WTC11 (cell line): ENCODE results near the gene PDZRN4. TPM values are rescaled to one million over a fixed set of nuclear protein-coding genes. Genes with fewer than 3 reads are reported as not detected.

ENCODE experiments used
- ATAC-seq: fragments of 200-7000 bp; cut with Tn5 transposase; 2 replicates; pipeline ENCODE4 v1.10.0; 2021; ENCODE audit warnings: mild to moderate bottlenecking, moderate library complexity
- CTCF ChIA-PET: fragments of 300-600 bp; sonication (Branson Sonifier 250); formaldehyde crosslinking; loops from one replicate; lab custom pipeline; 2021; ENCODE audit warnings: antibody characterized with exemption; lab: Charles Lee
- POLR2A ChIA-PET: fragments of 350-600 bp; sonication (Branson Sonifier 250); formaldehyde crosslinking; loops from one replicate; lab custom pipeline; 2021; ENCODE audit warnings: antibody characterized with exemption; lab: Charles Lee
- DNase-seq: peaks from one replicate; pipeline ENCODE4 v3.0.0; 2021; ENCODE audit warnings: low spot score
- H3K27ac Mint-ChIP-seq: 2 replicates; pipeline ENCODE4 v1.8.0; 2021; ENCODE audit warnings: mixed read lengths
- H3K27me3 Mint-ChIP-seq: 2 replicates; pipeline ENCODE4 v1.8.0; 2021; ENCODE audit warnings: low read depth, mild to moderate bottlenecking, moderate library complexity, mixed read lengths
- H3K36me3 Mint-ChIP-seq: 2 replicates; pipeline ENCODE4 v1.8.0; 2021; ENCODE audit warnings: mixed read lengths
- H3K4me1 Mint-ChIP-seq: 2 replicates; pipeline ENCODE4 v1.8.0; 2022; ENCODE audit warnings: mixed read lengths
- H3K4me3 Mint-ChIP-seq: 2 replicates; pipeline ENCODE4 v1.8.0; 2021; ENCODE audit warnings: mild to moderate bottlenecking, moderate library complexity, mixed read lengths
- H3K9me3 Mint-ChIP-seq: 2 replicates; pipeline ENCODE4 v1.8.0; 2021; ENCODE audit warnings: mixed read lengths
- CBFB ChIP-seq: sonication (generic); formaldehyde crosslinking; IDR thresholded peaks from 2 replicates; pipeline ENCODE4 v1.8.1; 2022; ENCODE audit warnings: mild to moderate bottlenecking, low read depth, missing genetic modification reagents
- FOXP4 ChIP-seq: sonication (generic); formaldehyde crosslinking; IDR thresholded peaks from 2 replicates; pipeline ENCODE4 v1.8.0; 2022; ENCODE audit warnings: mild to moderate bottlenecking, missing genetic modification reagents
- HMGXB4 ChIP-seq: sonication (generic); formaldehyde crosslinking; IDR thresholded peaks from 2 replicates; pipeline ENCODE4 v1.8.1; 2023; ENCODE audit warnings: mild to moderate bottlenecking, moderate library complexity, missing genetic modification reagents
- JAZF1 ChIP-seq: fragments of 250-450 bp; sonication (Bioruptor Pico); IDR thresholded peaks from 2 replicates; pipeline ENCODE4 v1.9.0; 2021; ENCODE audit warnings: moderate library complexity, mild to moderate bottlenecking, inconsistent platforms
- MLX ChIP-seq: sonication (generic); formaldehyde crosslinking; IDR thresholded peaks from 2 replicates; pipeline ENCODE4 v1.8.1; 2023; ENCODE audit warnings: mild to moderate bottlenecking, missing genetic modification reagents, moderate library complexity
- NFE2L1 ChIP-seq: sonication (generic); formaldehyde crosslinking; IDR thresholded peaks from 2 replicates; pipeline ENCODE4 v1.8.1; 2023; ENCODE audit warnings: missing genetic modification reagents
- NR2C2 ChIP-seq: sonication (generic); formaldehyde crosslinking; IDR thresholded peaks from 2 replicates; pipeline ENCODE4 v1.8.0; 2022; ENCODE audit warnings: mild to moderate bottlenecking, missing genetic modification reagents
- RELA ChIP-seq: sonication (generic); formaldehyde crosslinking; IDR thresholded peaks from 2 replicates; pipeline ENCODE4 v1.8.1; 2022; ENCODE audit warnings: missing genetic modification reagents, mild to moderate bottlenecking, borderline replicate concordance
- SMAD3 ChIP-seq: sonication (generic); formaldehyde crosslinking; IDR thresholded peaks from 2 replicates; pipeline ENCODE4 v1.8.0; 2022; ENCODE audit warnings: missing genetic modification reagents, mild to moderate bottlenecking, borderline replicate concordance
- SMAD4 ChIP-seq: sonication (generic); formaldehyde crosslinking; IDR thresholded peaks from 2 replicates; pipeline ENCODE4 v1.8.0; 2022; ENCODE audit warnings: mild to moderate bottlenecking, missing genetic modification reagents
- STAT6 ChIP-seq: sonication (generic); formaldehyde crosslinking; conservative IDR thresholded peaks from 2 replicates; pipeline ENCODE4 v1.8.1; 2023; ENCODE audit warnings: mild to moderate bottlenecking, low read depth, missing genetic modification reagents, moderate library complexity
- TEAD4 ChIP-seq: sonication (generic); formaldehyde crosslinking; IDR thresholded peaks from 2 replicates; pipeline ENCODE4 v1.8.0; 2022; ENCODE audit warnings: mild to moderate bottlenecking, missing genetic modification reagents
- ZNF121 ChIP-seq: sonication (generic); formaldehyde crosslinking; IDR thresholded peaks from 2 replicates; pipeline ENCODE4 v1.8.0; 2023; ENCODE audit warnings: missing genetic modification reagents
- ZNF138 ChIP-seq: sonication (generic); formaldehyde crosslinking; conservative IDR thresholded peaks from 2 replicates; pipeline ENCODE4 v1.8.1; 2022; ENCODE audit warnings: mild to moderate bottlenecking, moderate library complexity, missing genetic modification reagents
- ZNF317 ChIP-seq: sonication (generic); formaldehyde crosslinking; IDR thresholded peaks from 2 replicates; pipeline ENCODE4 v1.8.1; 2023; ENCODE audit warnings: low read depth, mild to moderate bottlenecking, moderate library complexity, missing genetic modification reagents, borderline replicate concordance
- ZNF425 ChIP-seq: fragments of 250-450 bp; sonication (Bioruptor Pico); conservative IDR thresholded peaks from 2 replicates; pipeline ENCODE4 v1.9.0; 2021; ENCODE audit warnings: mild to moderate bottlenecking
- ZNF532 ChIP-seq: fragments of 250-450 bp; sonication (Bioruptor Pico); IDR thresholded peaks from 2 replicates; pipeline ENCODE4 v1.9.0; 2021; ENCODE audit warnings: mild to moderate bottlenecking, borderline replicate concordance
- total RNA-seq: library from RNA; stranded (reverse); gene quantifications from 3 replicates; pipeline ENCODE4 v1.2.3, GENCODE V29; 2021

The PDZRN4 gene
- total RNA-seq, 1 experiment from 2014 or later = 0.09 TPM

GRCh38 chr12:41596190-41596589 lies 408.1 kb downstream of the PDZRN4 start (continued):
- TF ChIP-seq FOXP4 (CRISPR knock-in tag) = no peak
- TF ChIP-seq ZNF121 (CRISPR knock-in tag) = no peak

- H3K27ac Mint-ChIP-seq = no peak overlapping the region
- no peak for DNase-seq
Observed at GRCh38 chr12:41604830-41605229, 416.7 kb downstream of the PDZRN4 start.

GRCh38 chr12:41605545-41606305 lies 417.6 kb downstream of the PDZRN4 start:
- Mint-ChIP-seq H3K36me3 (peaks cover 12% of the 10 kb centered on the region), H3K27ac (no peak overlapping the region), H3K9me3 (peaks cover 17% of the 10 kb centered on the region), H3K27me3 (peaks cover 1% of the 10 kb centered on the region; the same call in 1 of the 2 replicates), H3K4me3 (no peak overlapping the region), H3K4me1 (peaks cover 8% of the 10 kb centered on the region)
- ChIA-PET POLR2A (no interaction called here), CTCF (no interaction called here)
- no peak for DNase-seq
- no peak for ATAC-seq
- TF ChIP-seq MLX (CRISPR knock-in tag) = no peak
- TF ChIP-seq ZNF532 = no peak
- TF ChIP-seq CBFB = no peak
- no peak for TF ChIP-seq ZNF138 (CRISPR knock-in tag)
- no peak for TF ChIP-seq ZNF317 (CRISPR knock-in tag)
- TF ChIP-seq NFE2L1 = no peak
- TF ChIP-seq ZNF425 (CRISPR knock-in tag) = no peak
- TF ChIP-seq STAT6 (CRISPR knock-in tag) = no peak

More at GRCh38 chr12:41604830-41605229, 416.7 kb downstream of the PDZRN4 start:
- TF ChIP-seq NR2C2 (CRISPR knock-in tag) (no peak), RELA (CRISPR knock-in tag) (no peak), HMGXB4 (CRISPR knock-in tag) (no peak), SMAD4 (no peak), SMAD3 (no peak), JAZF1 (no peak), ZNF138 (CRISPR knock-in tag) (no peak), TEAD4 (no peak)
- CTCF ChIA-PET = no interaction called here
- H3K4me3 Mint-ChIP-seq = no peak overlapping the region
- ATAC-seq = no peak
- H3K27me3 Mint-ChIP-seq = no peaks in the 10 kb centered on the region
- POLR2A ChIA-PET = interaction anchor here (0.6 kb wide), 1 partner anchor 226 kb away, joined by 4 read pairs; no protein-coding TSS in a partner anchor
- H3K4me1 Mint-ChIP-seq = peaks cover 8% of the 10 kb centered on the region
- peaks cover 23% of the 10 kb centered on the region for H3K9me3 Mint-ChIP-seq
- peaks cover 15% of the 10 kb centered on the region for H3K36me3 Mint-ChIP-seq
